Adrenal gland (tissue), 12 donors: ENCODE results near the gene DIAPH3. TPM values are rescaled to one million over a fixed set of nuclear protein-coding genes. Genes with fewer than 3 reads are reported as not detected.

Source experiments
- DNase-seq, 7 donors: peaks; one replicate each; pipeline ENCODE4 v3.0.0-alpha.2; 2019 to 2020
- H3K27ac ChIP-seq, 5 donors: fragments of 200-600 bp; sonication (generic) in 4 of 5; 1 replicate in 3 of 5; 2 replicates in 2 of 5; pipeline versions ENCODE4 v1.5.1 to v1.8.0; 2016 to 2020; ENCODE audit warnings: mild to moderate bottlenecking in 1 of 5
- H3K27me3 ChIP-seq: fragments of 200-600 bp; 2 replicates; pipeline ENCODE4 v1.8.0; 2021
- H3K36me3 ChIP-seq, 2 donors: fragments of 200-600 bp; replicated peaks in 1 of 2; 1 replicate in 1 of 2; 2 replicates in 1 of 2; pipeline versions ENCODE4 v1.5.1 to v1.8.0; 2018 to 2022
- H3K4me1 ChIP-seq, 2 donors: fragments of 200-600 bp; replicated peaks in 1 of 2; 1 replicate in 1 of 2; 2 replicates in 1 of 2; pipeline versions ENCODE4 v1.5.1 to v1.8.0; 2018 to 2021
- H3K4me3 ChIP-seq, 4 donors: fragments of 200-600 bp; sonication (generic) in 3 of 4; one replicate each; pipeline ENCODE4 v1.5.1; 2016 to 2018
- H3K9me3 ChIP-seq, 3 donors: fragments of 200-600 bp; sonication (generic) in 1 of 3; replicated peaks in 1 of 3; 1 replicate in 2 of 3; 2 replicates in 1 of 3; pipeline versions ENCODE4 v1.5.1 to v1.8.0; 2016 to 2021
- POLR2A ChIP-seq, 2 donors: fragments of 450-650 bp; IDR thresholded peaks; one replicate each; pipeline ENCODE4 v1.6.1; 2017; ENCODE audit warnings: antibody characterized with exemption in 2 of 2, mild to moderate bottlenecking in 2 of 2, moderate library complexity in 1 of 2
- WGBS, 4 donors: extraction: QIAGEN DNeasy Blood & Tissue Kit in 2 of 4; methylation state at CpG; one replicate each; pipeline versions ENCODE4 v1.1.5 to v1.1.7; 2013 to 2017; 5-methylcytosine and 5-hydroxymethylcytosine counted together
- intact Hi-C, 2 donors: fragments of 100-400 bp; cut with DNase I; formaldehyde crosslinking; loops; one replicate each; pipeline versions ENCODE4 v1.14.1 to v1.15.0; 2022 to 2023
- polyA plus RNA-seq, 3 donors: library from polyadenylated mRNA; stranded (reverse); fragments of 200-250 nt in 2 of 3; fragments of 350-450 nt in 1 of 3; fragmentation: Illumina TruSeq in 1 of 3; extraction: RNeasy Lipid Tissue Mini Kit (QIAGEN cat#74804) in 1 of 3; gene quantifications; one replicate each; pipeline ENCODE4 v1.2.3, GENCODE V29; 2013 to 2014
- total RNA-seq, 9 donors: library from RNA; depleted of rRNA in 4 of 9; stranded (reverse); fragments of >200 nt in 4 of 9; fragments of 120-200 nt in 1 of 9; fragmentation: NEBNext Ultra II Directional in 1 of 9; extraction: Animal tissue kit (Norgen Biotek cat#: 25700) in 1 of 9; gene quantifications; one replicate each; pipeline versions ENCODE4 v1.1.0 to v1.2.4, GENCODE V29; 2013 to 2023
- TF ChIP-seq, protein P1 (sequence below), 6 experiments: fragments of 450-650 bp in 4 of 6; fragments of 200-600 bp in 2 of 6; sonication (generic) in 1 of 6; IDR thresholded peaks; 1 replicate in 5 of 6; 2 replicates in 1 of 6; pipeline versions ENCODE4 v1.5.1 to v1.8.0; 2016 to 2021; ENCODE audit warnings: antibody characterized with exemption in 6 of 6, mild to moderate bottlenecking in 2 of 6, moderate library complexity in 1 of 6
- donor health status: healthy with polysubstance abuse.
- donor health status: Bipolar disorder and iron deficiency.
- donor health status: DM: yes; HTN: yes; CAD: no.
- donor health status: DM: no; HTN: no; CAD: no.
- donor health status: DM: no; HTN: no; CAD: no.
- donor health status: DM: yes; HTN: yes; CAD: no.

DIAPH3 gene
- total and polyA plus RNA-seq, 12 donors = 0.07 to 4.2 (median 0.42) TPM; not detected in 3

DNA sequence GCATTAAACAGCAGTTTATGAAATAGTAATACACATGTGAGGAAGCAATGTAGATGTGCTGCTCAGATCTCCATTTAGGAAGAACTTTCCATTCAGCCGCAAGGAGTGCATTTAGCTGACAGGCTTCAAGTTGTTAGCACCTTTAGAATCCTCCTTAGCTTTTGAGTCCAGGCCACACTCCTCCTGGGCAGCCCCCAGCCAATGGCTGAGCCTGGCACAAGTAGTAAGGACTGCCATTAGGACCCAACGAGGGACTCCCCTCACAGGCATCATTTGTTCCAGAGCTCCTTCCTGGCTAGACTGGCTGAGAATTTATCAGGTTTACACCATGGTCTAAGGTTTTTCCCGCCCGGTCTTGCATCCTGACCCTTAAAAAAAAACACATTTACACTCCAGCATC lies 201.4 kb downstream of the DIAPH3 start:
- H3K27ac ChIP-seq = no peak overlapping the region
- intact Hi-C loops = no loop called here
- no peak for TF ChIP-seq POLR2A (IDR thresholded peaks at IDR 0.05)
- TF ChIP-seq, protein P1, sequence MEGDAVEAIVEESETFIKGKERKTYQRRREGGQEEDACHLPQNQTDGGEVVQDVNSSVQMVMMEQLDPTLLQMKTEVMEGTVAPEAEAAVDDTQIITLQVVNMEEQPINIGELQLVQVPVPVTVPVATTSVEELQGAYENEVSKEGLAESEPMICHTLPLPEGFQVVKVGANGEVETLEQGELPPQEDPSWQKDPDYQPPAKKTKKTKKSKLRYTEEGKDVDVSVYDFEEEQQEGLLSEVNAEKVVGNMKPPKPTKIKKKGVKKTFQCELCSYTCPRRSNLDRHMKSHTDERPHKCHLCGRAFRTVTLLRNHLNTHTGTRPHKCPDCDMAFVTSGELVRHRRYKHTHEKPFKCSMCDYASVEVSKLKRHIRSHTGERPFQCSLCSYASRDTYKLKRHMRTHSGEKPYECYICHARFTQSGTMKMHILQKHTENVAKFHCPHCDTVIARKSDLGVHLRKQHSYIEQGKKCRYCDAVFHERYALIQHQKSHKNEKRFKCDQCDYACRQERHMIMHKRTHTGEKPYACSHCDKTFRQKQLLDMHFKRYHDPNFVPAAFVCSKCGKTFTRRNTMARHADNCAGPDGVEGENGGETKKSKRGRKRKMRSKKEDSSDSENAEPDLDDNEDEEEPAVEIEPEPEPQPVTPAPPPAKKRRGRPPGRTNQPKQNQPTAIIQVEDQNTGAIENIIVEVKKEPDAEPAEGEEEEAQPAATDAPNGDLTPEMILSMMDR (IDR thresholded peaks at IDR 0.05) = no peak
- no peaks in the 10 kb centered on the region for H3K36me3 ChIP-seq
- no peaks in the 10 kb centered on the region for H3K4me1 ChIP-seq
- WGBS, 4 donors = 95 to 98% (median 96%) methylated on average over 4 of the region's 4 CpGs
- H3K4me3 ChIP-seq = no peak overlapping the region
- no peaks in the 10 kb centered on the region for H3K27me3 ChIP-seq
- H3K9me3 ChIP-seq = no peaks in the 10 kb centered on the region
- no peak for DNase-seq

GRCh38 chr13:59960683-59961082 lies 203.0 kb downstream of the DIAPH3 start:
- intact Hi-C loops = no loop called here
- no peaks in the 10 kb centered on the region for H3K9me3 ChIP-seq
- no peak for TF ChIP-seq POLR2A (IDR thresholded peaks at IDR 0.05)
- TF ChIP-seq, protein P1 (IDR thresholded peaks at IDR 0.05) = no peak
- H3K27me3 ChIP-seq = no peaks in the 10 kb centered on the region
- WGBS, 4 donors = 32 to 42% (median 33%) methylated on average over 2 of the region's 2 CpGs
- no peak overlapping the region for H3K27ac ChIP-seq
- DNase-seq = no peak
- H3K4me3 ChIP-seq = no peak overlapping the region
- no peaks in the 10 kb centered on the region for H3K36me3 ChIP-seq
- H3K4me1 ChIP-seq = no peaks in the 10 kb centered on the region

DNA sequence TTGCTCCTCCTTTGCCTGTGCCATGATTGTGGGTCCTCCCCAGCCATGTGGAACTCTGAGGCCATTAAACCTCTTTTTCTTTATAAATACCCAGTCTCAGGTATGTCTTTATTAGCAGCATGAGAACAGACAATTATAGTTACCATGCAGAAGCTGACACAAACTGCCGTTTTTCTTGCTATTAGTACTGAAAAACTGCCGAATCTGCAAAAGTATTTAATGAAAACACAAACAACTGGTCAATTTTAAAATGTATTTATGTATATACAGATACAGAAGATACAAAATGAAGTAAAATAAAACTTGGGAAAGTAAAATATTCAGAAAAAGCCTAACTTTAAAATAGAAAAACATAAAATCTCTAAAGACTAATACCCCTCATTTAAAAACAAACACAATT lies 206.3 kb downstream of the DIAPH3 start:
- WGBS, 4 donors = 91 to 94% (median 92%) methylated on average over 2 of the region's 2 CpGs

GRCh38 chr13:59954601-59955000 lies 209.1 kb downstream of the DIAPH3 start:
- no peaks in the 10 kb centered on the region for H3K27me3 ChIP-seq
- no peak overlapping the region for H3K4me3 ChIP-seq
- DNase-seq = no peak
- intact Hi-C loops = no loop called here
- H3K36me3 ChIP-seq = no peaks in the 10 kb centered on the region
- no peaks in the 10 kb centered on the region for H3K9me3 ChIP-seq
- TF ChIP-seq, protein P1 (IDR thresholded peaks at IDR 0.05) = no peak
- no peak for TF ChIP-seq POLR2A (IDR thresholded peaks at IDR 0.05)
- no peaks in the 10 kb centered on the region for H3K4me1 ChIP-seq
- H3K27ac ChIP-seq = no peak overlapping the region

More for the DNA sequence above, 206.3 kb downstream of the DIAPH3 start:
- no peak for DNase-seq
- intact Hi-C loops = no loop called here
- Histone ChIP-seq H3K27ac (no peak overlapping the region), H3K9me3 (no peaks in the 10 kb centered on the region), H3K4me1 (no peaks in the 10 kb centered on the region), H3K36me3 (no peaks in the 10 kb centered on the region), H3K4me3 (no peak overlapping the region), H3K27me3 (no peaks in the 10 kb centered on the region)
- TF ChIP-seq, protein P1 (IDR thresholded peaks at IDR 0.05) = no peak
- no peak for TF ChIP-seq POLR2A (IDR thresholded peaks at IDR 0.05)
